ENCODE data around the gene MEGF6.

MEGF6 gene

DNA sequence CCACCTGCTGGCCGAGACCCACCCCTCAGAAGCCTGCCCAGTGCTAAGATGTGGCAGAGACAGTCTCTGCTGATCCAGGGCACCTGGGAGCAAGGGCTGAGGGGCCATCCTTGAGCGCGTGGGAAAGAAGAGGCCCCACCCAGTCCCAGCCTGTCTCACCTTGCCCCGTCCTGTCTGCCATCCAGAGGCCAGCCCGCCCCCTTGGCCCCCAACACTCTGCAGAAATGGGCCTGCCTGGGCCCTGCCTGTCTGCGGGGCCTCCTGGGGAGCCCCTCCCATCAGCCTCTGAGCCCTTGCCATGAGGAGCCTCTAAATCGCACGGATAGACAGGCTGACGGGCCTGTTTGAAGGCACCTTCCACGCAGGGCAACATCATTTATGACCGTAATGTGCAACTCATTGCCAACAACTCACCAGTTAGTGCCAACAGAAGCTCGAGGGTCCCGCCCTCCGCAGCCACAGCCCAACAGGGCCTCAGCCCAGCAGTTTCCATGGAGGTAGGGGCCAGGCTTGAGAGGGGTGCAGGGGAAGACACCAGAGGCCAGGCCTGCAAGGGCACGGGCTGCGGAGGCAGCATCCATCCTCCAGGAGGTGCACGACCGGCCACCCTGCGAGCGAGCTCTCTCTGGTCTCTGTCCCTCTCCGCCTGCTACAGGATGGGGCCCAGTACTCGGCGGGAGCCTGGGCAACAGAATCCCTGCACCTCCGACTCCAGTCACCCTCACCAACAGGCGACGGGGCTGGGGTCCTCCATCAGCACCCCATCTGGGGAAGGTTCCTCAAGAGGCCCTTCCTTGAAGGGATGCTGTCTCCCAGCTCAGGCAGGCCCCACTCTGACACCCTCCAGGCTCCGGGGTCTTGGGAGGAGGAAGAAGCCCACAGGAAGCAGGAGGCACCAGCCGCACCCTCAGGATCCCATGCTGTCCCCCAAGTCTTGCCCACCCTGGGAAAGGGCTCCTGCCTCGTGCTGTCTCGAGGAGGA is 78.0 kb downstream of the MEGF6 start:
- DNase-seq, result no peak

DNA sequence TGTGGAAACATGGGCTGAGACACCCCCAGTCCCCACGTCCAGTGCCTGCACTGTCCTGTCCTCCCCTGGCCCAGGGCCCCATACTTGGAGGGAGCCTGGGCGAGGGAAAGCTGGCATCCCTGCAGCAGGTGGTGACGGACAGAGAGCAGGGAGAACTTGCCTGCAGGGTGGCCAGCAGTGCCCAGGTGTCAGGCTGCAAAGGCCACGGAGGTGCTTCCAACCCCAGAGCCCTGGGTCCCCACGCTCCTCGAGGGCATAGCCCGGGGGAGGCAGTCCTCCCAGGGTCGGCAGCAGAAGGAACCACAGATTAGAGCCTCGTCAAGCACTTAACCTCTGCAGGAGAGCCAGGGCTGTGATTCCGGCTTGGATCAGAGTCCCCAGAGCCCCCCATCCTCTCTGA is 79.4 kb downstream of the MEGF6 start:
- DNase-seq, result no peak

- no peak for DNase-seq
Measured at GRCh38 chr1:3530926-3531818, 80.1 kb downstream of the MEGF6 start.

GRCh38 chr1:3530086-3530925 is 81.0 kb downstream of the MEGF6 start:
- DNase-seq, result no peak

DNA sequence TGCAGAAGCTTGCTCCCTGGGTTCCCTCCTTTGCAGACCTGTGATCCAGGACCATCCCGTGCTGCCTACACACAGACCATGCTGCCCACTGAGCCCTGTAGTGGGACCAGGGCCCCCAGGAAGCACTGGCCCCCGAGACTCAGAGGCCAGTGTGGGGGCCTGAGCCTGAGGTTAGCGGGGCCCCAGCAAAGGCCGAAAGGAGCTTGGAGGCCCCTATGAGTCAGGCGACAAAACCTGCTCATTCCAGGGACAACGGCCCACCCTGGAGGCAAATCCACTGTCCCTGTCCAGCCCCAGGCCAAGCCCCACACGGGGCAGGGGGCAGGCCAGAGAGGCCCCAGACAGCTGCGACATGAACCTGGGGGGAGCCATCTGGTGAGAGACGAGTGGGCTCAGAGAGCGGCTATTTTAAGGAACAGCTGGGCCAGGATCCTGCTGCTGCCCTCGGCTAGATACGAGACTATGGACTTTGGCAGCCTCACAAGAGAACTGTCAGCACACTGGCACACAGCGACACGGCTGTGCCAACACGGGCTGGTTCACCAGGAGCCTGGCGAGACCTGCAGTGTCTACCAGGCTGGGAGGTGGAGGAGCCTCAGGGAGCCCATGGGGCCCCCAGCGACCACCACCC is 82.1 kb downstream of the MEGF6 start:
- DNase-seq, result no peak

GRCh38 chr1:3527774-3528173 is 83.5 kb downstream of the MEGF6 start:
- no peak for DNase-seq

DNA sequence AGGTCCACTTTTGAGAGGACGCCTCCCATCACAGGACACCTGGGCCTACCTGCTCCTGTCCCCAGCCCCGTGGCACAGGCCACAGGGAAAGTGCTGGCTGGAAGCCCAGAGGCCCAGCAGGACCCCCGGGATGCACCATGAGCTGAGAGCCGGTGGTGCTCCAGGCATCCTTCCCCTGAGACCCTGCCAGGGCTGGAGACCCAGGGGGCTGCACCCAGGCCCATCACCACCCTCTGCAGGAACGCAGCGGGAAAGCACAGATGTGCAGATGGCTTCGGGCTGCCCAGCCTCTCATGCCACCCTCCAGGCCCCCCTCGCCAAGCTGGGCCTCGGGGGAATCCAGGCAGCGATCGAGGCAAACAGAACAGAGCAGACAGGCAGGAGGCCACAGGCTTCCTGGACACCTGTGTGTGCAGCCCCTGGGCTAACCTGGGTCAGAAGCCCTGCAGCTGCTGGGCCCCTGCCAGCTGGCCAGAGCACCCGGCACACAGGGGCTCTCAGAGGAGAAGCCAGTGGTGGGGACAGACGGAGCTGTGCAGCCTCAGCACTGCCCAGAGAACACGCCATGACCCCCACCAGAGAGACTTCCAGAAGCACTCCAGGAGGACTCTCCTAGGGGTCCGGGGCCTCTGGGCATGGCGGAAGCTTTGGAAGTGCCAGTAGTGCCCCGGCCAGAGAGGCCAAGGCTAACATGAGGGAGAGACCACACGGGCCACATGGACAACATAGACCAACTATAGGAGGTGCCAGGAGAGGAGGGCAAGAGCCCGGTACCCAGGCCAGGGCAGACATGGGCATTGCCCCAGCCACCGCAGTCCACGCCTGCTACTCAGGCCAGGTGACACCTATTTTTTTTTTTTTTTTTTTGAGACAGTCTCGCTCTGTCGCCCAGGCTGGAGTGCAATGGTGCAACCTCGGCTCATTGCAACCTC is 85.5 kb downstream of the MEGF6 start:
- DNase-seq, result no peak

DNA sequence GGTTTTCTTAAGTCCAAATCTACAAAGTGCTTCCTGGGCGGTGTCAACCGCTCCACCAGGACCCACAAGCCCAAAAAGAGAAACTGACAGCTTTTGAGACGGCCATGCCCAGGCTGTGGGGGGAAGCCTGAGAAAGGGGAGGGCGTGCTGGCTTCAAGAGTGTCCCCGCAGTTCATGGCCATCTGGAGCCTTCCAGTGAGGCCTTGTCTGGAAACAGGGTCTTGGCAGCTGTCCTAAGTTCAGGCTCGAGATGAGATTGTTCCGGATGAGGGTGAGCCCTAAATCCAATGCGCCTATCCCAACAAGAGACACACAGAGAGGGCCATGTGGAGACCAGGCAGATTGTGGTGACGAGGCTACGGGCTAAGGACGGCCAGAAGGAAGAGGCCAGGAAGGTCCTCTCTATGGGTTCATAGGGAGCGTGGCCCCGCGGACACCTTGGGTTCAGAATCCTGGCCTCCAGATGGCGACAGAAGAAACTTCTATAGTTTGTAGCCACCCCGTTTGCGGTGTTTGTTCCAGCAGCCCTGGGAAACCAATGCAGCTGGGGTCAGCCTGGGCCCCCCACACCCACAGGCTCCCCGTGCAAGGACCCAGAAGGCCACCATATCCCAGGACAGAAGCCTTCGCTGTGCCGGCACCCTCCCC is 86.6 kb downstream of the MEGF6 start:
- no peak for DNase-seq

GRCh38 chr1:3523980-3524379 is 87.3 kb downstream of the MEGF6 start:
- DNase-seq, result no peak

DNA sequence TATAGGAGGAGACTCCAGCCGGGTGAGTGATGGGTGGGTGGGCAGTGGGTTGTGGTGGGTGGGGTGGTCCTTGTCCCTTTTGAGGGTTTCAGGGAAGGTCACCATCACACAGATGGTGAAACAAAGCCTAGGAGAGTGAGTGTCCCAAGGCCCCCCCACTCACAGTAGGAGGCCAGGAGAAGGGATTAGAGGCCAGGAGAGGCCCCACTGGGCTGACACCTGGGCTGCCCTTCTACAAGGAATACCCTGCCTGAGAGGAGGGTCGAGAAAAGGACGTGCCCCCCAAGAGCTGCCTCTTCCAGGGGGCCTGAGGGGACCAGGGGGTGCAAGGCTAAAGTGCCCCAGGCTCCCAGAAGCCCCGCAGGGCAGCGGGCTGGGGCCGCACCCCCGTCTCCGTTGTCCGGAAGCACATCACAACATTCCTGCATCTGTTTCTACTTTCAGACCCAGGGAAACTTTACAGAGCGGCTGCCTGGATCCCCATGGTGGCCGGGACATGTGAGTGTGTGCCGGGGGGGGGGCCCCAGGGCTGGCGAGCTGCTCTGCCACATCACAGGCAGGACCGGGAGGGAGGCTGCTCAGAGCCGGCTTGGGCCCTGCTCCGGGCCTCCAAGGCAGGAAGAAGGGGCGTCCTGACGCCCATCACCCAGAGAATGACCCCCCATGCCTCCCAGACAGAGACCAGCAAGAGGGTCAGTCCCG is 88.6 kb downstream of the MEGF6 start:
- DNase-seq, result no peak

DNA sequence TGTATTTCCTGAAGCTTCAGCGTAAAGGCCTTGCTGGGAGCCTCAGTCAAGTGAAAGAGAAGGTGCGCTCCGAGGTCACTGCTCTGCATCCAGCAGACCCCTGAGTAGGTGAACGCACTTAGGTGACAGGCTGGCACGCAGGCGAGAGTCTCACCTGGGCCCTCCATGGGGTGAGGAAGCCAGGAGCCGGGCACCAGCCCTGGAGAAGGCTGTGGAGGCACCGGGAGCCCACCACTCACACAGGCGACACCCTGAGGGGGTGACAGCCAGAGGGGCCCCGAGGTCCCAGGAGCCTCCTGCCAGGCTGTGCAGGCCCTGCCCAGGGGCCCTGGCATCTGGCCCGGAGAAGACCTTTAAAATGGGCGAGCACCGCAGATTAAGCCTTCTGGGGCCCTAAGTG is 89.2 kb downstream of the MEGF6 start:
- no peak for DNase-seq

- DNase-seq, result no peak
Measured at GRCh38 chr1:3521426-3521825, 89.9 kb downstream of the MEGF6 start.

DNA sequence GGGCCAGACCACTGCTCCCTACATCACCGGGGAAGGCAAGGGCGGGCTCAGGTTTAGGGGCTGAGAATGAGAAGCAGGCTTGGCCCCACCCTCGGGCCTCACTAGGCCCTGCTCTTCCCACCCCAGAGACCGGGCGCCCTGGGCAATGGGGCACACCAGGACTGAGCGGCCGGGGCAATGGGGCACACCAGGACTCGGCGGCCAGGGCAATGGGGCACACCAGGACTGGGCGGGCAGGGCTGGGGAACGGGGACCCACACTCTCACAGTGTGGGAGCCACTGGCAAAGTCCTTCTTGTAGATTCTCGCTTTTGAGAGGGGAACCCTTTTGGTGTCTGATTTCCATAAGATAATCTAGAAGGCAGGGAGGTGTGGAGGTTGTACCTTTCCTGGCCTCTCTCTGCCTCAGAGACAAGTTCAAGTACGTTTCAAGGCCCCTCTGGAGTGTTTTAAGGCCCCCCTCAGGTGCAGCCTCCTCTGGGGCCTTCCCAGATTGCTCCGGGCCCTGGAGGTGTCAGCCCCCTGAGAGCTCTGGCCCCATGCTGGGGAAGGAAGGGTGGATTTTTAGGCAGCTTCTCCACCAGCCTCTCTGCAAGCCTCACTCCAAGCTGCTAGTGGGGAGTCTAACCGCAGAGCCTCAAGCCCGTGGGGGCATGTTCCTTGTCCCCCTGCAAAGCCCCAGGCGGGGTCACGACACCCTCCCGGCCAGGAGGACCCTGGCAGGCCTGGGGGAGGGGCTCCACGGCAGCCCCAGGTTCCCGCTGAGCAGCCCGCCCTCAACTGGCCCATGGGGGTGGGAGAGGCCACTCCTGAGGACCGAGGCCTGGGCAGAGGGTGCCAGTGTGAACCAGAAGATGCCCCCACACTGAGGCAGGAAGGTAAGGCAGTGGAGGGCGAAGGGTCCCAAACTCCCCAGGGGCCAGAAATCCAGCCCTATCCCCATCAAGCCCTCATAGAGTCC is 90.6 kb downstream of the MEGF6 start:
- DNase-seq, result no peak

- DNase-seq, result no peak
Measured at GRCh38 chr1:3519301-3519885, 91.9 kb downstream of the MEGF6 start.

DNA sequence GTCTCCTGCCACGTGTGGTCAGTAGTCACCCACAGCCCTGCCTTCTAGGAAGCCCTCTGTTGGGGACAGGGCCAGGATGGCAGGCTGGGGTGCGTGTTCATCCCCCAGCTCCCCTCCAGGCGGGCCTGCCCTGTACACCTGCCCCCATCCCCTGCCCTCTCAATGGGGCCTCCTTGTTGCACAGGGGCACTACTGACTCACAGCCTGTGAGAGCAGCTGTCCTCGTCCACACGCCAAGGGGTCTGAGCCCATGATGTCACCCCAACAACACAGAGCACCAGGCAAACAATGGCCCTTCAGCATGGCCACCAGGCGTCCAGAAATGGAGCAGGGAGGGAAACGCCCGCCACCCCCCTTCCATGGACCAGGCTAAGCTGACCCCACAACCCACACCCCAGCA is 92.6 kb downstream of the MEGF6 start:
- no peak for DNase-seq

DNA sequence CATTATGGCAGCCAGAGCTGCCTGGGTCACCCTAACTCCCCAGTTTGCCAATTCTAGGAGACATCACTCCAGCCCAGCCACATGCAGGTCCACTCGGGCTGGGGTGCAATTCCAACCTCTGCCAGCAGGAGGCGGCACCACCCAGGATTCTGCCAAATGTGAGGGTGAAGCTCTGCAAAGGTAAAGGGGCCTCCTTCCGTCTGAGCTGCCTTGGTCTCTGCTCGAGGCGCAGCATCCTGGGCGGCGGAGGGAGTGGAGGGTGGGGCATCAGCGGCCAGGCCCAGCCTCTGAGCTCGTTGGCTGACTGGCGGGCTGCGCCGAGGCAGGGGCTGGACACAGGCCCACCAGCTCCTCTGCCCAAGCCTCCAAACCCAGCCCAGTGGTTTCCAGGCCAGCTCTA is 93.1 kb downstream of the MEGF6 start:
- no peak for DNase-seq

GRCh38 chr1:3516911-3517675 is 94.2 kb downstream of the MEGF6 start:
- no peak for DNase-seq

GRCh38 chr1:3516481-3516869 is 94.8 kb downstream of the MEGF6 start:
- DNase-seq, result no peak
